Lung (tissue), 12 donors: ENCODE measurements around the gene RNF224. TPM values are rescaled to one million over a fixed set of nuclear protein-coding genes. Genes with fewer than 3 reads are reported as not detected.

Experiments
- ATAC-seq: fragments of 200-7000 bp; cut with Tn5 transposase; one replicate; pipeline ENCODE4 v1.9.1; 2020; ENCODE audit warnings: moderate number of reproducible peaks; ENCODE audit not compliant: insufficient read depth, low FRiP score
- DNase-seq, 3 donors: peaks; one replicate each; pipeline ENCODE4 v3.0.0-alpha.2; 2013 to 2017
- H3K27ac ChIP-seq, 2 donors: one replicate each; pipeline ENCODE4 v1.5.1; 2013; ENCODE audit warnings: mild to moderate bottlenecking in 2 of 2, moderate library complexity in 2 of 2, control low read depth in 1 of 2, inconsistent platforms in 1 of 2, low read depth in 1 of 2, low read length in 1 of 2
- H3K27me3 ChIP-seq, 3 donors: one replicate each; pipeline ENCODE4 v1.5.1; 2013; ENCODE audit warnings: low read length in 2 of 3; ENCODE audit not compliant: control insufficient read depth in 3 of 3, insufficient read depth in 3 of 3
- H3K36me3 ChIP-seq, 4 donors: one replicate each; pipeline ENCODE4 v1.5.1; 2013; ENCODE audit warnings: low read length in 4 of 4, mild to moderate bottlenecking in 1 of 4, moderate library complexity in 1 of 4; ENCODE audit not compliant: control insufficient read depth in 4 of 4, insufficient read depth in 4 of 4
- H3K4me1 ChIP-seq, 5 donors: one replicate each; pipeline ENCODE4 v1.5.1; 2013; ENCODE audit warnings: low read length in 5 of 5, mild to moderate bottlenecking in 2 of 5, moderate library complexity in 1 of 5; ENCODE audit not compliant: control insufficient read depth in 5 of 5, insufficient read depth in 5 of 5
- H3K4me3 ChIP-seq: one replicate; pipeline ENCODE4 v1.5.1; 2013; ENCODE audit warnings: mild to moderate bottlenecking, control low read depth, moderate library complexity
- H3K9ac ChIP-seq, 2 donors: one replicate each; pipeline ENCODE4 v1.5.1; 2013; ENCODE audit warnings: low read length in 2 of 2, control low read depth in 1 of 2; ENCODE audit not compliant: insufficient read depth in 1 of 2
- H3K9me3 ChIP-seq, 4 donors: one replicate each; pipeline ENCODE4 v1.5.1; 2013; ENCODE audit warnings: low read length in 3 of 4, mild to moderate bottlenecking in 1 of 4, moderate library complexity in 1 of 4; ENCODE audit not compliant: control insufficient read depth in 4 of 4, insufficient read depth in 3 of 4
- WGBS, 2 donors: extraction: QIAGEN DNeasy Blood & Tissue Kit; methylation state at CpG; one replicate each; pipeline ENCODE4 v1.1.7; 2013; 5-methylcytosine and 5-hydroxymethylcytosine counted together
- polyA plus RNA-seq, 2 donors: library from polyadenylated mRNA; stranded (reverse); fragments of 200-250 nt; gene quantifications; one replicate each; pipeline ENCODE4 v1.2.1, GENCODE V29; 2013
- total RNA-seq, 2 donors: library from RNA; depleted of rRNA in 1 of 2; stranded (reverse); fragments of >200 nt in 1 of 2; gene quantifications; one replicate each; pipeline ENCODE4 v1.2.1, GENCODE V29; 2014 to 2021
- TF ChIP-seq, protein P1 (sequence below): IDR thresholded peaks from 2 replicates; pipeline ENCODE4 v1.5.1; 2012; ENCODE audit warnings: mild to moderate bottlenecking; ENCODE audit errors: control extremely low read depth, extremely low read depth
- donor health status: control.
- donor health status: control.
- donor health status: Bipolar disorder and iron deficiency.
- donor health status: healthy.
- donor health status: DM: yes; HTN: yes; CAD: no.

The RNF224 gene
- total and polyA plus RNA-seq, 4 donors, result 0.24 to 1.1 (median 0.80) TPM

DNA sequence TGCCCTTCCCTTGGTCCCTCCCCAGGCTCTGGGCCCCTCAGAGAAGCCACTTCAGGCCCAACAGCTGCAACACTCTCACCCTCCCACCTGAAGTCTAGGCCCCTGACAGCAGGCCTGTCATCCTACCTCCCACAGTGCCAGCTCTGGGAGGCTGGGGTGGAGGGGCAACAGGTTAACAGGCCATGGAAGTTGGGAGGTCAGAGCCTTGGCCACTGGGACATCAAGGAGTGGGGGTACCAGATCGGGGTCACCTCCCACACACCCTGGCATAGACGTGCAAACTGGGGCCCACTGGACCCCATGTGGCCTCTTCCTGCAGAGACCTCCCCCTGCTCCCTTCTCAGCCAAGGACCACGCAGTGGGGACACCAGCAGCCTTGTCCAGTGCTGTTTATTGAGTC is 36.1 kb upstream of the RNF224 start:
- no peak for DNase-seq
- Histone ChIP-seq H3K9me3 (no peaks in the 10 kb centered on the region), H3K4me1 (peaks cover 14 to 34% (median 20%) of the 10 kb centered on the region in 5 donors), H3K27ac (no peak overlapping the region), H3K9ac (no peak overlapping the region), H3K27me3 (no peaks in the 10 kb centered on the region), H3K4me3 (no peak overlapping the region), H3K36me3 (peaks cover 0 to 24% (median 5%) of the 10 kb centered on the region in 4 donors)
- 85 to 87% methylated on average over 3 of the region's 3 CpGs for WGBS, 2 donors
- ATAC-seq, result no peak
- TF ChIP-seq, protein P1, sequence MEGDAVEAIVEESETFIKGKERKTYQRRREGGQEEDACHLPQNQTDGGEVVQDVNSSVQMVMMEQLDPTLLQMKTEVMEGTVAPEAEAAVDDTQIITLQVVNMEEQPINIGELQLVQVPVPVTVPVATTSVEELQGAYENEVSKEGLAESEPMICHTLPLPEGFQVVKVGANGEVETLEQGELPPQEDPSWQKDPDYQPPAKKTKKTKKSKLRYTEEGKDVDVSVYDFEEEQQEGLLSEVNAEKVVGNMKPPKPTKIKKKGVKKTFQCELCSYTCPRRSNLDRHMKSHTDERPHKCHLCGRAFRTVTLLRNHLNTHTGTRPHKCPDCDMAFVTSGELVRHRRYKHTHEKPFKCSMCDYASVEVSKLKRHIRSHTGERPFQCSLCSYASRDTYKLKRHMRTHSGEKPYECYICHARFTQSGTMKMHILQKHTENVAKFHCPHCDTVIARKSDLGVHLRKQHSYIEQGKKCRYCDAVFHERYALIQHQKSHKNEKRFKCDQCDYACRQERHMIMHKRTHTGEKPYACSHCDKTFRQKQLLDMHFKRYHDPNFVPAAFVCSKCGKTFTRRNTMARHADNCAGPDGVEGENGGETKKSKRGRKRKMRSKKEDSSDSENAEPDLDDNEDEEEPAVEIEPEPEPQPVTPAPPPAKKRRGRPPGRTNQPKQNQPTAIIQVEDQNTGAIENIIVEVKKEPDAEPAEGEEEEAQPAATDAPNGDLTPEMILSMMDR, result no peak

DNA sequence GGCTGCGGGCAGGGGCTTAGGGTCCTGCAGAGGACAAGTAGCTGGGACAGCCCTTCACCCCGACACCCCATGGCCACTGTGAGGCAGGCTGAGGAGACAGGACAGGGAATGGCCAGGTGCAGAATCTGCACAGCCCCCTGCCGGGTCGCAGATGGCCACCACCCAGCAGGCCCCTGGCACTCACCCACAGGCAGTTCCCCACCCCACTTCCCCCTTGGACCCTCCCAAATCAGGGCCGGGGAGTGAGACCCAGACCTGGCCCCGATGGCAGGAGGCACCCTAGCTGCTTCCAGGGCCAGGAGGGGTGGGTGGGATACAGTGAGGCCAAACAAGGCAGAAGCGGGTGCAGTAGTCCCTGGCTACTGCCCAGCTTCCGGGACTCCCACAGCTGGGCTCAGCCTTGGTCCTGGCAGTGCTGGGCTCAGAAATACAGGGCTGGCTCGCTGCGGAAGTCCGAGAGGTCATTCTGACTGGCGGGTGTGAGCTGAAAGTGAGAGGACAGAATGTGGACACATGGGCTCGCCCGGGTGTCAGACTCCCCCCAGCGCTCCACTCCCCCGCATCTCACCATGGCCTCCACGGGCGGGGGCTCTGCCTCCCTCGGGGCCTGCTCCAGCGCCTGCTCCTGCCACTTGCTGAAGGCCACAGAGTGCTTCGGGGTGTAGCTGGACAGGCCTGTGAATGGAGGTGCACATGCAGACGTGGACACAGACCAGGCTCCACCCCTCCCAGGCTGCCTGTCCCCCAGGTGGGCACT is 35.4 kb upstream of the RNF224 start:
- H3K36me3 ChIP-seq, result peaks cover 0 to 19% (median 4%) of the 10 kb centered on the region in 4 donors
- H3K4me3 ChIP-seq, result no peak overlapping the region
- H3K9me3 ChIP-seq, result no peaks in the 10 kb centered on the region
- DNase-seq (no peak), ATAC-seq (no peak)
- 90 to 93% methylated on average over 22 of the region's 22 CpGs for WGBS, 2 donors
- H3K27me3 ChIP-seq, result no peaks in the 10 kb centered on the region
- peaks cover 14 to 28% (median 16%) of the 10 kb centered on the region in 5 donors for H3K4me1 ChIP-seq
- TF ChIP-seq, protein P1, result no peak
- no peak overlapping the region for H3K9ac ChIP-seq
- no peak overlapping the region for H3K27ac ChIP-seq

DNA sequence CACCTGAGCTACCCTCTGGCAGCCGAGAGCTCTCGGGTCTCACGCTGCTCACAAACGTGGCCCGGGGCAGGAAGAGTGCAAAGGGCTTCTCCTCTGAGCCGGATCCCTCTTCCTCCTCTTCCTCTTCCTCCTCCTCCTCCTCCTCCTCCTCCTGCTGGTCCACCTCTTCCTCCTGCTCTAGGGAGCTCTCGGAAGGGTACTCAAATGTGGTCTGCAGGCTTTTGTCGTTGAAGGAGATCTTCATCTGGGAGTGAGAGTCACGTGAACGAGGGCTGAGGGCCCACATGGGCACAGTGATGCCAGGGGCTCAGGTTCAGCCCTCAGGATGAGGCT is 34.9 kb upstream of the RNF224 start:
- H3K9me3 ChIP-seq, result no peaks in the 10 kb centered on the region
- DNase-seq (no peak), ATAC-seq (no peak)
- peaks cover 0 to 19% (median 4%) of the 10 kb centered on the region in 4 donors for H3K36me3 ChIP-seq
- TF ChIP-seq, protein P1, result no peak
- H3K27ac ChIP-seq, result no peak overlapping the region
- peaks cover 11 to 23% (median 14%) of the 10 kb centered on the region in 5 donors for H3K4me1 ChIP-seq
- WGBS, 2 donors, result 79 to 82% methylated on average over 9 to 10 of the region's 10 CpGs
- H3K4me3 ChIP-seq, result no peak overlapping the region
- no peaks in the 10 kb centered on the region for H3K27me3 ChIP-seq
- H3K9ac ChIP-seq, result no peak overlapping the region
